Measurements from ENCODE around the gene ADRB1.

GRCh38 chr10:114059561-114059960, 15.9 kb downstream of the ADRB1 start:
- TF ChIP-seq CTCF (IDR thresholded peaks at IDR 0.05 in 4 of 5, conservative IDR thresholded peaks at IDR 0.05 in 1 of 5) (no peak), POLR2A (IDR thresholded peaks at IDR 0.05) (no peak)

Data from gastrocnemius medialis (tissue), 4 donors.